Osteoblast (primary cell): ENCODE results near the gene B4GALT3. TPM values are rescaled to one million over a fixed set of nuclear protein-coding genes. Genes with fewer than 3 reads are reported as not detected.

Experiments
- DNase-seq: peaks from one replicate; pipeline ENCODE4 v3.0.0; 2011; ENCODE audit warnings: low spot score, mixed read lengths; ENCODE audit not compliant: insufficient read length; ENCODE audit errors: missing footprints
- H2AFZ ChIP-seq: 2 replicates; pipeline ENCODE4 v1.6.0; 2011; ENCODE audit warnings: mild to moderate bottlenecking, low read length
- H3K27ac ChIP-seq: 2 replicates; pipeline ENCODE4 v1.5.1; 2011; ENCODE audit warnings: mild to moderate bottlenecking, low read depth, low read length, moderate library complexity
- H3K27me3 ChIP-seq: 2 replicates; pipeline ENCODE4 v1.6.0; 2012; ENCODE audit warnings: mild to moderate bottlenecking, control low read depth, inconsistent platforms, low read length, moderate library complexity; ENCODE audit not compliant: insufficient read depth
- H3K36me3 ChIP-seq: 2 replicates; pipeline ENCODE4 v1.5.1; 2011; ENCODE audit warnings: mild to moderate bottlenecking, low read length, control low read depth, moderate library complexity; ENCODE audit not compliant: insufficient read depth
- H3K4me1 ChIP-seq: 2 replicates; pipeline ENCODE4 v1.5.1; 2011; ENCODE audit warnings: mild to moderate bottlenecking, low read length, control low read depth, moderate library complexity; ENCODE audit not compliant: insufficient read depth
- H3K4me2 ChIP-seq: 2 replicates; pipeline ENCODE4 v1.6.0; 2011; ENCODE audit warnings: mild to moderate bottlenecking, low read length; ENCODE audit not compliant: insufficient read depth
- H3K4me3 ChIP-seq: fragments of 200-600 bp; sonication (generic); 3 replicates; pipeline ENCODE4 v1.5.1; 2012; ENCODE audit warnings: mild to moderate bottlenecking, low read length, inconsistent platforms; ENCODE audit not compliant: insufficient read depth
- H3K79me2 ChIP-seq: 2 replicates; pipeline ENCODE4 v1.6.0; 2012; ENCODE audit warnings: mild to moderate bottlenecking, low read length, control low read depth, inconsistent platforms; ENCODE audit not compliant: insufficient read depth
- H3K9me3 ChIP-seq: 2 replicates; pipeline ENCODE4 v1.5.1; 2011; ENCODE audit warnings: low read depth, low read length, control low read depth
- H4K20me1 ChIP-seq: 2 replicates; pipeline ENCODE4 v1.6.0; 2012; ENCODE audit warnings: mild to moderate bottlenecking, low read length, control low read depth; ENCODE audit not compliant: insufficient read depth
- total RNA-seq: library from RNA; depleted of rRNA; stranded (reverse); fragments of >200 nt; gene quantifications from 2 replicates; pipeline ENCODE4 v1.2.3, GENCODE V29; 2012
- TF ChIP-seq, protein P1 (sequence below): IDR thresholded peaks from 2 replicates; pipeline ENCODE4 v1.5.1; 2011; ENCODE audit warnings: mild to moderate bottlenecking, low read depth, low read length, moderate library complexity; ENCODE audit errors: extremely low read depth

Gene B4GALT3
- total RNA-seq, 1 donor = 18.5 TPM

DNA sequence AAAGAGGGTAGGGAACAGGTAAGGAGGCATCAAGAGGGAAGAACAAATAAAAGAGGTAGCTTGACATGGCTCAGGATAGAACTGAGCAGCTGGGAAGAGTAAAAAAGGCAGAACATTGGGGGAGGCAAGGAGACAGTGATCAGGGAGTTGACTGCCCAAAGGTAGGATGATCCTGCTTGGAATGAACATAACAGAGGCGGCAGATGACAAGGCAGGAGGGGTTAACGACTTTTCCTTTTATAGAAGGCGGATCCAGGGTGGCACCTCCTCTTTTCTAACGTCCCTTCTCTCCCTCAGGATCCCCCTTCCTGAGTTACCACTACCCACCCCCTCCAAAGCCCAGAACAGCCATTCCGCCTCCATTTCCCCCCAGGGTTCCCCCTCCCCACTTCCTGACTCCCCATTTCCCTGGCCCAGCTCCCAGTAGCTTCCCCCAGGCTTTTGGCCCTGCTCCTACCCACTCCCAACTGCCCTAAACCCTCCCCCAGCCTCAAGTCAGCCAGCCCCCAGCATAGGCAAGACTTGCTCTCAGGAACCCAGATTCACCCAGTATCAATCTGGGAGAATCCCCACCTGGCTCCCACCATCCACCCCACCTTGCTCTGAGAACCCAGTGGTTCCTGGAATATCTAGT is 22.3 kb upstream of the B4GALT3 start:
- no peak for DNase-seq
- Histone ChIP-seq H3K27me3 (no peaks in the 10 kb centered on the region), H3K4me1 (peaks cover 58% of the 10 kb centered on the region), H4K20me1 (no peaks in the 10 kb centered on the region), H3K4me2 (peak overlapping the region; percentile 72), H2AFZ (peak overlapping the region; percentile 88), H3K36me3 (peaks cover 10% of the 10 kb centered on the region), H3K4me3 (peak overlapping the region; percentile 66), H3K9me3 (no peaks in the 10 kb centered on the region), H3K79me2 (peaks cover 36% of the 10 kb centered on the region), H3K27ac (peak overlapping the region; percentile 91)
- TF ChIP-seq, protein P1, sequence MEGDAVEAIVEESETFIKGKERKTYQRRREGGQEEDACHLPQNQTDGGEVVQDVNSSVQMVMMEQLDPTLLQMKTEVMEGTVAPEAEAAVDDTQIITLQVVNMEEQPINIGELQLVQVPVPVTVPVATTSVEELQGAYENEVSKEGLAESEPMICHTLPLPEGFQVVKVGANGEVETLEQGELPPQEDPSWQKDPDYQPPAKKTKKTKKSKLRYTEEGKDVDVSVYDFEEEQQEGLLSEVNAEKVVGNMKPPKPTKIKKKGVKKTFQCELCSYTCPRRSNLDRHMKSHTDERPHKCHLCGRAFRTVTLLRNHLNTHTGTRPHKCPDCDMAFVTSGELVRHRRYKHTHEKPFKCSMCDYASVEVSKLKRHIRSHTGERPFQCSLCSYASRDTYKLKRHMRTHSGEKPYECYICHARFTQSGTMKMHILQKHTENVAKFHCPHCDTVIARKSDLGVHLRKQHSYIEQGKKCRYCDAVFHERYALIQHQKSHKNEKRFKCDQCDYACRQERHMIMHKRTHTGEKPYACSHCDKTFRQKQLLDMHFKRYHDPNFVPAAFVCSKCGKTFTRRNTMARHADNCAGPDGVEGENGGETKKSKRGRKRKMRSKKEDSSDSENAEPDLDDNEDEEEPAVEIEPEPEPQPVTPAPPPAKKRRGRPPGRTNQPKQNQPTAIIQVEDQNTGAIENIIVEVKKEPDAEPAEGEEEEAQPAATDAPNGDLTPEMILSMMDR = no peak

DNA sequence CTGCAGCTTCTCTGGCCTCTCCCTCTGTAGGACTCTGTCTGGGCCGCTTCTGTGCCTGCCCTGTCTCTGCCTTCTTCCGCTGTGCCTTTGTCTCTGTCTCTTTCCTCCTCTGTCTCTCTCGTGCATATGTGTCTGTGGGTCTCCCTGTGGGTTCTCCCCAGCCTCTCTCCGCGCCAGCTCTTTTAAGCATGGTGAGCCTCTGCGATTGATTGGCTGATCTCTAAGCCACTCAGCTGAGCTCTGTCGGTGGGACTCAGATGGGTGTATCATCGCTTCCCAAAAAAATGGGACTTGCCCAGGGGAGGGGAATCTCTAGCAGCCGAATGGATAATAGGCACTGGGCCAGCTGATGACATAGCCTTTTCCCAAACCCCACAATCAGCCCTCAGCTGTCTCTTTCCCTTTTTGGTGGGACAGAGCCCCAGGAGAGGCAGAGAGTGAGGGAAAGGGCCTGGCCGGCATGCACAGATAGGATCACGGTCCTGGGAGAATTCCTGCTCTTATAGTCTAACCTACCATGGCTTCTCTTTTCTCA is 21.7 kb upstream of the B4GALT3 start, which contains the start of gene ADAMTS4:
Gene ADAMTS4, minus strand, starts transcription at position 158 of the 535 bp plus-strand sequence. CDS start 427 bp downstream, outside the sequence.
- Histone ChIP-seq H2AFZ (peak within 1 kb of the TSS; percentile 88), H3K27me3 (no peaks in the 10 kb centered on the region), H3K4me3 (peak within 1 kb of the TSS; percentile 66), H3K4me2 (peak within 1 kb of the TSS; percentile 72), H3K9me3 (no peaks in the 10 kb centered on the region), H3K4me1 (peaks cover 58% of the 10 kb centered on the region), H3K79me2 (peaks cover 29% of the 10 kb centered on the region), H4K20me1 (no peaks in the 10 kb centered on the region), H3K27ac (peak within 1 kb of the TSS; percentile 91), H3K36me3 (peaks cover 3% of the 10 kb centered on the region)
- peak; percentile 97 for DNase-seq
- TF ChIP-seq, protein P1 = no peak

DNA sequence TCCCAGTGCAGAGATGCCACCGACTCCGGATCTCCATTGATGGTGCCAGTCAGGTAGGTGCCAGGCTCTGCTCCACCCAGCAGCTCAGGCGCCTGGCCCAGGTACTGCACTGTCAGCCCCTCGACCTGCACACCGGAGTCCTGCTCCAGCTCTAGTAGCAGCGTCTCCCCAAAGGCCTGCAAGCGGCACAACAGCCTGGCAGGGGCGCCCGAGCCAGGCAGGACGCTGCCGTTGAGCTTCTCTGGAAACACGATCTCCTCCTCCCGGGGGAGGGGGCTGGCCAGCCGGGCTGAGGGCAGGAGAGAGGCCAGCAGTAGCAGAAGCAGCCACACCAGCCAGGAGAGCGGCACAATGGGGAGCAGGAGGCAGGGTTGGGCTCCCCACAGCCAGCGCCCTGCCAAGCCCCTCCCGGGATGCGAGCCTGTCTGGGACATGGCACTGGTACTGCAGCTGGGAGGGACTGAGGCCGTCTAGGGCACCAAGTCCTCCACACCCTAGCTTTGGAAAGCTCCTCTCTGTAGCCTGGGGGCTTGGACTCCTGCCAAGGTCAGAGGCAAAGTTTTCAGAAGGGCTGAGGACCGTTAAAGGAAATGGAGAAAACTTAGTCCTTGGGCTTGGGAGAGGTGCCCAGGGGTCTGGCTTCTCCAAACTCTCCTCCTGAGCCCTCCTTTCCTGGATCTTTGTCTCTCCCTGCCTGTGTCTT is 21.0 kb upstream of the B4GALT3 start:
- Histone ChIP-seq H3K9me3 (no peaks in the 10 kb centered on the region), H2AFZ (peak overlapping the region; percentile 88), H4K20me1 (no peaks in the 10 kb centered on the region), H3K36me3 (no peaks in the 10 kb centered on the region), H3K4me1 (peaks cover 56% of the 10 kb centered on the region), H3K79me2 (peaks cover 23% of the 10 kb centered on the region), H3K4me3 (peak overlapping the region; percentile 66), H3K4me2 (peak overlapping the region; percentile 72), H3K27ac (peak overlapping the region; percentile 91), H3K27me3 (no peaks in the 10 kb centered on the region)
- TF ChIP-seq, protein P1 = no peak
- DNase-seq = peak; percentile 76

DNA sequence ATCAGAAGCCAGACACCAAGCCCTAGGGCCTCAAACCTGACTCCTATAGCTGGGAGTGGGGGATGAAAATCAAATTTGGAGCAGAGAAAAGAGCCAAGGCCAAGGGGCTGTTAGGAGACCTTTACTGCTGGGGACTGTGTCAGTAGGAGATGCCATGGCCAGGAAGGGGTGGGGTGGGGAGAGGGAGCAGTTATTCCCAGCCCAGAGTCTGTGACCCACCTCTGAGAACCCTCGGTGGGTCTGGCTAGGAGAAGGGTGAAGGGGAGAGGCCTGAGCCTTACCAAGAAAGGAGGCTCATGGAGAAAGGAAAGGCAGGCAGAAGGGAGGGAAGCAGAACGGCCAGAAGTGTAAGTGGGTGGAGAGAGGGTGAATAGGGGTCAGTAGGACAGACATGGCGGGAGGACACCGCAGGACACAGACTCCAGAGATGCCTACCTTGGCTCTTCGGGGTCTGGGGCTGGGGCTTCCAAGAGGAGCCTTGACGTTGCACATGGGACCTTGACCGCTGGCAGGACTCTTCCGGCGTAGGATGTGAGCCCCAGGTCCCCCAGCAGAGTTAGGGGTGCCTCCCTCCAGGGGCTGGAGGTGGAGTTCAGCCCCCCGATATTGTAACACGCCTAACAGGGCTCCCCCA is 20.4 kb upstream of the B4GALT3 start:
- H3K4me3 ChIP-seq = peak overlapping the region; percentile 66
- DNase-seq = no peak

More for the DNA sequence above, 20.4 kb upstream of the B4GALT3 start:
- no peaks in the 10 kb centered on the region for H4K20me1 ChIP-seq
- H3K4me2 ChIP-seq = peak overlapping the region; percentile 72
- peak overlapping the region; percentile 88 for H2AFZ ChIP-seq
- H3K27me3 ChIP-seq = no peaks in the 10 kb centered on the region
- H3K9me3 ChIP-seq = no peaks in the 10 kb centered on the region
- TF ChIP-seq, protein P1 = no peak
- peaks cover 17% of the 10 kb centered on the region for H3K79me2 ChIP-seq
- peaks cover 51% of the 10 kb centered on the region for H3K4me1 ChIP-seq
- H3K36me3 ChIP-seq = no peaks in the 10 kb centered on the region
- peak overlapping the region; percentile 91 for H3K27ac ChIP-seq
